NCI-H1105 treated with DMSO at 0.1 percent for 48 hours (cell line): ENCODE data around the gene TMEM187.
A peak's percentile ranks its signal among the peaks of the same experiment; 100 is the strongest.

ENCODE experiments used
- DNase-seq: peaks from one replicate; lab custom pipeline; 2025; lab: John Stamatoyannopoulos, UW

The TMEM187 gene

GRCh38 chrX:153972368-153973126 lies at the start of gene TMEM187:
TMEM187 (plus strand) TSS chrX:153972754; CDS start chrX:153982063, 9,309 bp downstream.
- DNase-seq: peak; percentile 98

- DNase-seq: peak; percentile 47
These were observed 49.4 kb upstream of the TMEM187 start for GRCh38 chrX:153922932-153923857.

- DNase-seq: no peak
These were observed 48.2 kb upstream of the TMEM187 start for GRCh38 chrX:153924149-153924861.

GRCh38 chrX:153925387-153925738 lies 47.2 kb upstream of the TMEM187 start:
- DNase-seq: no peak

GRCh38 chrX:153925739-153926551 lies 46.6 kb upstream of the TMEM187 start, which contains the start of gene ARHGAP4:
ARHGAP4 (minus strand) TSS chrX:153926264; CDS start chrX:153926202, 62 bp downstream.
- DNase-seq: peak; percentile 54

GRCh38 chrX:153926552-153926857 lies 46.0 kb upstream of the TMEM187 start:
- DNase-seq: no peak

GRCh38 chrX:153926858-153927671 lies 45.5 kb upstream of the TMEM187 start:
- peak; percentile 78 for DNase-seq

GRCh38 chrX:153927672-153927921 lies 45.0 kb upstream of the TMEM187 start:
- peak; percentile 55 for DNase-seq

- peak; percentile 99 for DNase-seq
These were observed 44.4 kb upstream of the TMEM187 start for GRCh38 chrX:153927922-153928760.

- no peak for DNase-seq
These were observed 43.7 kb upstream of the TMEM187 start for GRCh38 chrX:153928846-153929245.

GRCh38 chrX:153929576-153929975 lies 43.0 kb upstream of the TMEM187 start:
- no peak for DNase-seq

GRCh38 chrX:153930011-153930910 lies 42.3 kb upstream of the TMEM187 start:
- DNase-seq: no peak

- DNase-seq: no peak
These were observed 41.4 kb upstream of the TMEM187 start for GRCh38 chrX:153931151-153931550.

- no peak for DNase-seq
These were observed 40.8 kb upstream of the TMEM187 start for GRCh38 chrX:153931748-153932147.

GRCh38 chrX:153932220-153932915 lies 40.2 kb upstream of the TMEM187 start:
- DNase-seq: no peak

- no peak for DNase-seq
These were observed 38.8 kb upstream of the TMEM187 start for GRCh38 chrX:153933748-153934147.

- DNase-seq: no peak
These were observed 38.3 kb upstream of the TMEM187 start for GRCh38 chrX:153934148-153934761.

GRCh38 chrX:153934762-153935325 lies 37.7 kb upstream of the TMEM187 start, which contains the start of gene NAA10:
NAA10 (minus strand) TSS chrX:153935037; CDS start chrX:153934904, 133 bp downstream.
- peak; percentile 80 for DNase-seq
